ENCODE measurements around the gene RAB11FIP3.

DNA sequence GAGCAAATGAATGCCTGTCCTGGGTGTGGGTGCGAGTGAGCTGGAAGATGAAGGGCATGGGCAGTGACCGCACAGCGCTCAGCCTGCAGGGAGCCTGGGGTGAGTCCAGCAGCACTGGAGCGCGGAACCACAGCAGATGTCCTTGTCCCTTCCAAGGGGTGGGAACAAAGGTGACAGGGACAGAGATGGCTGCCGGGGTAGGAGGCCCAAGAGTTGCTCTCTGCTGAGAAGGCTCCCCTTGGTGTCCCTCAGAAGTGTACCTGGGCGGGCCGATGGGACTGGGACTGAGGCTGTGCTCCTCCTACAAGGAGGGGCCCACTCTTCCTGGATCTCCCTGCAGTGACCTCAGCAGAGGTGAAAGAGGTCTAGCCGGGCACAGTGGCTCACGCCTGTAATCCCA is 36.1 kb upstream of the RAB11FIP3 start:
- no peak for TF ChIP-seq EZH2 (optimal IDR thresholded peaks at IDR 0.05; ENCODE audit: low read depth, low read length)
- TF ChIP-seq, protein P1, sequence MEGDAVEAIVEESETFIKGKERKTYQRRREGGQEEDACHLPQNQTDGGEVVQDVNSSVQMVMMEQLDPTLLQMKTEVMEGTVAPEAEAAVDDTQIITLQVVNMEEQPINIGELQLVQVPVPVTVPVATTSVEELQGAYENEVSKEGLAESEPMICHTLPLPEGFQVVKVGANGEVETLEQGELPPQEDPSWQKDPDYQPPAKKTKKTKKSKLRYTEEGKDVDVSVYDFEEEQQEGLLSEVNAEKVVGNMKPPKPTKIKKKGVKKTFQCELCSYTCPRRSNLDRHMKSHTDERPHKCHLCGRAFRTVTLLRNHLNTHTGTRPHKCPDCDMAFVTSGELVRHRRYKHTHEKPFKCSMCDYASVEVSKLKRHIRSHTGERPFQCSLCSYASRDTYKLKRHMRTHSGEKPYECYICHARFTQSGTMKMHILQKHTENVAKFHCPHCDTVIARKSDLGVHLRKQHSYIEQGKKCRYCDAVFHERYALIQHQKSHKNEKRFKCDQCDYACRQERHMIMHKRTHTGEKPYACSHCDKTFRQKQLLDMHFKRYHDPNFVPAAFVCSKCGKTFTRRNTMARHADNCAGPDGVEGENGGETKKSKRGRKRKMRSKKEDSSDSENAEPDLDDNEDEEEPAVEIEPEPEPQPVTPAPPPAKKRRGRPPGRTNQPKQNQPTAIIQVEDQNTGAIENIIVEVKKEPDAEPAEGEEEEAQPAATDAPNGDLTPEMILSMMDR (IDR thresholded peaks at IDR 0.05; ENCODE audit: low read length) = no peak
